GM18526 (cell line): ENCODE results near the gene BTBD16.

Experiments used
- POLR2A ChIP-seq: IDR thresholded peaks from 3 replicates; pipeline ENCODE4 v1.6.1; 2011; ENCODE audit not compliant: insufficient read length; ENCODE audit errors: extremely low read depth

BTBD16 gene

DNA sequence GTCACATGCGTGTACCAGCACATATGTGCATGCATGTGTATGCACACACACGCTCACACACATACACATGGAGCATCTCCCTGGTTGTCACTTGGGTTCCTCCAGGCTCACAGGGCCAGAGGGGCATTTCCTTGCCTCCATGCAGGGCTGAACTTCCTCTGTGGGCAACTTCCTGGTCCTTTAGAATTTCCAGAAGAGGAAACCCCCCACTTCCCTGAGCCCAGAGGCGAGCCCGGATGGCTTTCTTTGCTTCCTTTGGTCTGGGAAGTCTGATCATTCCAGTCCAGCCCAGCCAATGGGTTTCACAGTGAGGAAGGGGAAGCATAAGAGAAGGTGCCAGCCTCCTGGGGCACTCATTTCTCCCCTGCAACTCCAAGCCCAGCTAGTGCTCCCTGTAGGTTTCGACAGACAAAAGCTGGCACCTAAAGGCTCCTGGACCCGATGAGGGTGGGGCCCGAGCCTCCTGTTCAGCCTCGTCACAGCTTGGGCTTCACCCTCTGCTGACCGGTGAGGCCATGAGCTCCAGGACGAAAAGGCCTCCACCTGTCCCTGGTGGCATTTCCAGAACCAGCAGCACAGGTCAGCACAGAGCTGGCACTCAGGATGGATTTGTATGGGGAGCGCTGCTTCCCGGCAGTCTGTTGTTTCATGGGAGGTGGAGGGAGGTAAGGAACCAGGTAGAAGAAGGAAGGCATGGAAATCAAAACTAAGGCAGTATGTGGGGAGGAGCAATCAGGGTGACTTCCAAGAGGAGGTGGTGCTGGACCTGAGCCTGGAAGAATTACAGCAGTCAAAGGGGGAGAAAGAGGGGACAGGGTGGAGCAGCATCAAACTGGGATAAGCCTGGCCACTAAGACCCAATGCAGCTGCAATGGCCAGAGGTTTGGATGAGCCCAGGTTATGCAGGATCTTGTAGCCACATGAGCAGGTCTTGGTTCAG, 23.7 kb downstream of the BTBD16 start:
- no peak for TF ChIP-seq POLR2A

DNA sequence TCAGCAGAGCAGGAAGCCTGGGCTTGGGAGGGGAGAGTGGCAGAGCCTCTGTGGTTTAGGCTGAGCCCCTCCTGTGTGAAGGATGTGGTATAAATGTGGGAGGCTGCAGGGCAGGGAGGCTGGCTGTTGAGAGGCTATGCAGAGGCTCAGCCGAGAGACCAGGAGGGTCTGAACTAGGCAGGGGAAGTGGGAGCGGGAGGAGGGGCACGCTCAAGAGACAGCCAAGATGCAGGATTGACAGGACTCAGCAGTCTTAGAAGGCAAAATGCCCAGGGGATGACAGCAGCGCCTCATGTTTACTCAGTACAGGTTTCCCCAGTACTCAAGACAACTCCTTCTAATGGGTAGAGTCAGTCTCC, 24.3 kb downstream of the BTBD16 start:
- no peak for TF ChIP-seq POLR2A

DNA sequence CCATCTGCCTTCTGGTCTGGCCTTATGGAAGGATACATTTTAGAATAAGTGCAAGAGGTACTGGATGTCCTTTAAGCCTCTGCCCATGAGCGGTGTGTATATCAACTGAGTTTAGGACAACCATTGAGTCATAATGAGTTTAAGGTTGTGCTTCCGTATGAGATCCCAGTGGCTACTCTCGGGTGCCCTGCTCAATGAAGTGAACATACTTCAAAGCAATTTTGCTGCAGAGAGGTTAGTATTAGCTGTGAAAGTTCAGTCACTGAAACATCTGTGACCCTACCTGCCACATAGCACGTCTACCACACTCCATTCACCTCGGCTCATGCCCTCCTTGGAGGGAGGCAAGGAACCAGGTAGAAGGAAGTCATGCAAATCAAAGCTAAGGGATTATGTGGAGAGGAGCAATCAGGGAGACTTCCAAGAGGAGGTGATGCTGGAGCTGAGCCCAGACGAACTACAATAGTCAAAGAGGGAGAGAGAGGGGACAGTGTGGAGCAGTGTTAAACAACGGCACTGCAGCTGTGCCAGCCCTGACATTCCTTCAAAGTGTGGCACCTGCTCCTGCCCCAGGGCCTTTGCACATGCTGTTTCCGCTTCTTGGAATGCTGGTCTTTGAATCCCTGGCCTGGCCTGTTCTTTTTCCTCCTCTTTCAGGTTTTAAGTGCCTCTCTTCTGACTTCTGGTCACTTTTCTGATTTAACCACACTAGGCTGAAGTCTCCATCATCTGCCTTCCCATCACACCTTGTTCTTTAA, 25.4 kb downstream of the BTBD16 start:
- no peak for TF ChIP-seq POLR2A

DNA sequence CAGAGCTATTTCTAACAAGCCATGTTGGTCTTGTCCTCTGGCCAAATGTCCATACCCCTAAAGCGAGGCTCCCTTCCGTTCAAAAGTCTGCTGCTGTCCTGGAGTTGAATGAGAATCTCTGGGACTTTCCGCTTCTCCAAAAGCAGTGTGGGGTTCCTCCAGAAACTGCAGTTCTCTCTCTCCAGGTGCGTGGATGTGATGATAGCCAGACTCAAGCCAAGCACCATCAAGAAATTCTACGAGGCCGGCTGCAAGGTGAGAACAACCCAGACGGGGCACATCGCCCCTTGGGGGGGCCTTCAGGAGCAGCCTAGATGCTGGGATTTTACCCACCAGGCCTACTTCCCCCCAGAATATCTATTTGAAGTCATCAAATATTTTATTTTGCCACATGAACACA, 26.5 kb downstream of the BTBD16 start:
- no peak for TF ChIP-seq POLR2A

DNA sequence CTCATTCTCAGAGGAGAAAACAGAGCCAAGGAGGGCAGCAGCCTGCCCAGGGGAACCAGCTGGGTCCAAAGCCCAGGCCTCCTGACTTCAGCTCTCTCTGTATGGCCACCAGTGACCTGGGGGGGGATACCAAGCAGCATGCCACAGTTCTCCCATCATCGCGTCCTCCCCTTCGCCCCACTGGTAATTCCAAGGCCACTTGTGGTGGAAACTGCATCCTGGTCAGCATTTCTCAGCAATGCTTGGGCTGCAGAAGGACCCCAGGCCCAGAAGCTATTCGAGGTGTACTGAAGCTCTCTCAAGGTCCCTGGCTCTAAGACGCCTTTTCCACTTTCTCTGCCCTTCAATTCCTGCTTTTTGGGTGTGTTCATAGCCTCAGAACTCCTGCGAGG, 27.1 kb downstream of the BTBD16 start:
- no peak for TF ChIP-seq POLR2A

DNA sequence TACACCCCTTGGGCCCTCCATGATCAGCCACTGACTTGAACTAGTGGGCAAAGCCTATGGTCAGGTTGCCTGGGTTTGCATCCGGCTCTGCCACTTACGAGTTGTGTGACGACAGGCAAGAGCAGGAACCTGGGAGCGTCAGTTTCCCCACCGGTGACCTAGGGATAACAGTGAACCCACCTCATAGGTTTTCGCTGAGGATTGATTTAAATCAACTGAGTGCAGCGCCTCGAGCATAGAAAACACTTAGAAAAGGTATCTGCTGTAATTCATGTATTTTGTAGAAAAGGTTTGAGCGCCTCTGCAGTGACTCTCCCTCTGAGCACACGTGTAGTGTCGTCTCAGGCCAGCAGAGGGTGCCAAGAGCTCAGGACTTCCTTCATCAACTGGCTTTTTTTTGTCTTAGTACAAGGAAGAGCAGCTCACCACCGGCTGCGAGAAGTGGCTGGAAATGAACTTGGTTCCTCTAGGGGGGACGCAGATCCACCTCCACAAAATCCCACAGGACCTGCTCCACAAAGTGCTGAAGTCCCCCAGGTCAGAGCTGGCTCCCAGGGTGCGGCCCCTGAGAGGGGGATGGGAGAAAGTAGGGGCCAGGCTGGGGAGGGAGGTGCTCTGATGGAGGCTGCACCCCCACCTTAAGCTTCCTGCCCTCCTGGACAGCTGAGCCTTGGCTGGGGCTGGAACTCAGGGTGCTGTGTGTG, 27.7 kb downstream of the BTBD16 start:
- TF ChIP-seq POLR2A = no peak

DNA sequence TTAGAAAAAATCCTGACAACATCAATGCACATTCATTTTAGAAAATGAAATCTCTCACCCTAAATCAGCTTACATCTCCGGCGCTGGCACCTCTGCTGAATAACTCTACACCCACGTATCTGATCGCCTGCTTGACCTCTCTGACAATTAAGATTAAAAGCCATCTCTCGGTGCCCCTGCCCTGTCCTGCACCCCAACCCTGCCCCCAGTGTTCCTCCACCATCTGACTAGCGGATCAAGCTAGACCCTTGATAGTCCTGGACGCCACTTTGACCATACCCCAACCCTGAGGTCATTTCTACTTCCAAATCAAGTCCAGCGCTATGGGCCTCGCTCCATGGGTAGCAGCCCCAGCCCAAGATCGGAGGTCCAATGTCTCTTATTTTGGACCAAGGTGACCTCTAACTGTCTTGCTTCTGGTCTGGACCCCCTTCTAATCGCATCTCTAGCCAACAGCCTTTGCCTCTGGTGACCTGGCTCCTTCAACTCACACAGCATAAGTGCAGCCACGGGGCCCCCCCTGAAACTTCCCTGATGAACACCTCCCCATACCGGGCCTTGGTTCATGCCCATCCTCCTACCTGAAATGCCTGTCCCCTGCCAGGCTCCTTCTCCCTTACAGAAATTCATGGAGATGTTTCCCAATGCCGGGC, 28.5 kb downstream of the BTBD16 start:
- no peak for TF ChIP-seq POLR2A

DNA sequence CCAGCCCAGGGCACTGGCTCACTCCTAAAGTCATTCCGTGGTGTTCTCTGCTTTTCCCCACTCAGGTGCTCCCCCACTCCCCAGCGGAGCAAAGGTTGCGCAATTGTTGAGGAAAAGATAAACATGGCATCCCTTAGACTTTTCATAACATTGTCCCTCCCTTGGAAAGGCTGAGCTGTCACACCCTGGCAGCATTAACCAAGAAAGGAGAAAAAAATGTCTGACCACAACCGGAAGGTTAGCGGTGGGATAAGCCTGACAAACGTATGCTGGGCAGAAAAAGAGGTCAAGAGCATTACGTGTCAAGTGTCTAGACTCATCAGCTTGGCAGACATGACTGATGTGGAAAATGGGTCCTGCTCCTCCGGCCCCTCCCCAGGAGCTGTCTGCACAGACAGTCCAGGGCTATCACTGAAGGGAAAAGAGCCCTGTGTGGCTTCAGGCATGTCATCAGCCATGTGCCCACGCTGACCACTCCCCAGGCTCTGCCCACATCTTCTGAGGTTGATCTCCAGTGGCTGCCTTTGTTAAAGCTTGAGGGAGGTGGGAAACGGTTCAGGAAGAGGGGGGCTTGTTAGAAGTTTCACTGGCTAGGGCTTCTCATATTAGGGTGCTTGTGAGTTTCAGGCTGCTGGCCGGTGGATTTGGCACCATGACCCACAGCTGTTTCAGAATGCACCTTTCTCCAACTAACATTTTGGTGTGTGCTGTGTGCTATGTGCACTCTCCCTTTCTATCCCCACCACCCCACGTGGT, 30.1 kb downstream of the BTBD16 start:
- no peak for TF ChIP-seq POLR2A

DNA sequence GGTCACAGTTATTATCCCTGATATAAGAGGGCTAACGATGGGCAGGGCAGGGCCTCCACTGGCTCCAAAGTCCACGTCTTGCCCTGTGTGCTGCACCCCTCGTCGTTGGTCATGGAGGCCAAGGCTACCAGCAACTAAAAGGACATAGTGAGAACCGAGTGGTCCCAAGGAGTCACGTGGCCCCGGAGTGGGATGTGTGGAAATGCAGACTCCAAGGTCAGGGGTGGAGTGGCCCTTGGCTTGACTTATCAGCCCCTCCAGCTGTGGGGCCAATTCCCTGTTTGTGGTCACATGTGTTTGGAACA, 30.7 kb downstream of the BTBD16 start:
- no peak for TF ChIP-seq POLR2A

DNA sequence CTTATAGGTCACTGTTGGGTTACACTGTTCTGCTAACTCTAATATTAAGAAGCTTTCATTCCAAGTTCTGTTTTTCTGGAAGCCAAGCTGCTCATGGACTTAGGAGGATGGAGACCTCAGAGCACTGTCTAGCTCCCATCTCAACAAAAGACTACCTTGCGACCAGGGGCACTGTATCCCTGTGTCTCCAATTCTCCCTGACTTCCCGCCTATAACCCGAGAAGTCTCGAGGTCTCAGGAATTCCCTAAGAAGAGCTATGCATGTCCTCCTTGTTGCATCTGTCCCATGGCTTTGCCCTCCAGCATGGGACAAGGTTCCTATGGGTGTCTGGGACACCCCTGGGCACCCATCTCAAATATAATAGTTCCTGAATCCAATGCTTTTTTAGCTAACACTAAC, 31.2 kb downstream of the BTBD16 start:
- no peak for TF ChIP-seq POLR2A

DNA sequence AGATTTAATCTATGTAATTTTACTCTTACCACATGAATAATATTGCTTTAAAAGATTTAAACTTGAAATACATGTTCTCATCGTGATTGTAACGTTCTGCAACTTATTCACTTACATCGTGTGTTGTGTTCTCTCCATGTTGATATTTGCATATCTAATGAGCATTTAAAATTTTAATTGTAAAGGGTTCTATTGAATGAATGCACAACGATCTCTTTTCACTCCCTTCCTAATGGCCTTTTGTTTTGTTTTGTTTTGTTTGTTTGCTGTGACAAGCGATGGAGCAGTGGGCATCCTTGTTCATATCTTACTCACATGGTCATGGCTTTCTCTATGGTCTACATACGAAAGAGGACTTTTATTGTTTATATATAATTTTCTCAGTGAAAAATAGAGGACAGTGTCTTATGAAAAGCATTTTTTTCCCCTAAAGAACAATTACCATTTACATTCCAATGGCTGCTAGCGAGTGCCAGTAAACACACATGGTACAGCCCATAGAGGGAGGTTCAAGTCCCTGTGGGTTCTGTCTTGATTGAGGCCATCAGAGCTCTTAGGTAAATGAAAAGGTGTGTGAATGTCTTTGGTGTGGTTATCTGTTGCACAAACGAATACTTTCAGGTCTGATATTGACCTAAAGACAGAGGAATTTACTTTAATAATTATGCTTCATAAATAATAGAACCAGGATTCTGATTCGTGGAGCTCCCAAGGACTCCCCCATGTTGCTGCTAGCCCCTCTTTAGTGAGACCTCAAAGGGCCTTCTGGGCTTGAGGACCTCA, 32.4 kb downstream of the BTBD16 start:
- no peak for TF ChIP-seq POLR2A

DNA sequence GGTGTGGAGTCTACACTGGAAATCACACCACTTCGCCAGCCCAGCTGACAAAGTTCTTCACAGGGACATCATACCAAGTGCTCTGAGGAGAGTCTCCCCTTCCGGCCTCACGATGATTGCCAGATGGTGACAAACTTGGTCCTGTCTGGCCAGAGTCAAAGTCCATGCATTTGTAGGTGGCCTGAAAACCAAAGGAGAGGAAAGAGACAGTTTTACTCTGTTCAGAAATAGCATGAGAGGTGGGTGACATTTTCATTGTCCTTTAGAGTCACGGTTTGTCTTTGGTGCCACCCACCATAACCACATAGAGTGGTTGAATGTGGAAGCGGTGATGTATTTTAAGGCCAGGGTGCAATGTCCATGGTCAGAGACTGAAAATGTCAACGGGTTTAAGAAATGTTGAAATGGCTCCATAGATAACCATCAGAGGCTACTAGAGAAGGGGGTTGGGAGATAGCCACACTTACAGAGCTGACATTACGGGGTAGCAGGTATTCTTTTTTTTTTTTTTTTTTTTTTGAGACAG, 33.0 kb downstream of the BTBD16 start:
- TF ChIP-seq POLR2A = no peak

DNA sequence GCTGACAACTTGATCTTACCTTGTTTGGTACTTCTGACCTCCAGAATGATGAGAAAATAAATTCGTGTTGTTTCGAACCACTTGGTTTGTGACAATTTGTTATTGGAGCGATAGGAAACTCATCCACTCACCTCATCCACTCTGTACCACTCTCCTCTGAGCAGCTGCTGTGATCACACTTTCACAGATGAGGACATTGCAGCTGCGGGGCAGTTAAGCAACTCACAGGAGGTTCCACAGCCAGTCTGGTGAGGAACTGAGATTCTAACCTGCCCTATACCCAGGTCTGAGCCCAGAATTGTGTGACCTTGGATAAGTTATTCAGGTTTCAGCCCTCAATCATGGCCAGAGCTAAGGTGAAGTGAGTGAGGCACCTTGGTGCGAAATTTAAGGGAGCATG, 35.2 kb downstream of the BTBD16 start:
- TF ChIP-seq POLR2A = no peak

DNA sequence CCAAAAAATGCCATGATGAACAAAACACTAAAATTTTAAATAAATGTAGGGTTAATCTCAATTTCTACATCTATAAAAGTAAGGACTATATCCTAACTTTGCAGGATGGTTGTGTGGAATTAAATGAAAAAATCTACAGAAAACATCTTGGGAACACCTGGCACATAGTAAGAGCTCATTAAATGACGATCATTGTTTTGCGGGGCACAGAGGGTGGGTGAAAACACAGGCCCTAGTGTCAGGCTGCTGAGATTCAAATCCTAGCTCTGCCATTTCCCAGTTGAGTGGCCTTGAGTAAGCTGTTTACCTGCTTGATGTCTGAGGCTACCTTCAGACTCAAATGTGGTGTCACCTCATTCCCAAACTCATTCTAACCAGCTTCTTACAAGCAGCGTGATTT, 35.6 kb downstream of the BTBD16 start:
- TF ChIP-seq POLR2A = no peak
